ENCODE data around the gene CERK.

DNA sequence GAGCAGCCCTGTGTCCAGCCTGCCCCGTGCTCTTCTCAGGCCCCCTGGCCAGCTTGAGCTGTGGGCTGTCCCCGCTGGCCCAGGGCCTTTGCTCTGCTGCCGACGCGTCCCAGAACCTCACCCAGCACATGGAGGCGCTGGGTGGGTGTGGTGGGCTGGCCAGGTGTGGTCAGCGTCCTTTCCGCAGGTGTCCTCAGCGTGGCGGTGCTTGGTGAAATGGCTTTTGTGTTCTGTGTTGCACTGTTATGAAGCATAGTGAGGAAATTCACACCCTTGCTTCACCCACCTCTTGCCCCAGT is 80.4 kb downstream of the CERK start:
- TF ChIP-seq CTCF (IDR thresholded peaks at IDR 0.05): no peak
- no peak for TF ChIP-seq POLR2A (IDR thresholded peaks at IDR 0.05)
- no peak for TF ChIP-seq POLR2AphosphoS5 (IDR thresholded peaks at IDR 0.05)
